GM12892 (cell line): ENCODE measurements around the gene EXOC6B.

ENCODE experiments used
- POLR2A ChIP-seq: IDR thresholded peaks from 2 replicates; pipeline ENCODE4 v1.6.1; 2011; ENCODE audit warnings: low read depth, low read length, control low read depth
- POLR2AphosphoS5 ChIP-seq: IDR thresholded peaks from 2 replicates; pipeline ENCODE4 v1.6.1; 2011; ENCODE audit warnings: low read depth, low read length, control low read depth
- TAF1 ChIP-seq: IDR thresholded peaks from 2 replicates; pipeline ENCODE4 v1.6.1; 2011; ENCODE audit warnings: low read depth, mild to moderate bottlenecking, control low read depth, low read length, borderline replicate concordance

GRCh38 chr2:72745679-72746368, 80.0 kb downstream of the EXOC6B start:
- TF ChIP-seq POLR2AphosphoS5, result no peak
- no peak for TF ChIP-seq POLR2A
- no peak for TF ChIP-seq TAF1
